Epithelial cell of proximal tubule (primary cell): Measurements from ENCODE around the gene OR4E1. TPM values are rescaled to one million over a fixed set of nuclear protein-coding genes. Genes with fewer than 3 reads are reported as not detected.
"Not testable (repeated sequence)": the region's sequence is repeated elsewhere in the genome, so short reads cannot be mapped to it uniquely, and the experiment has no call there.

Experiments used
- DNase-seq: peaks from one replicate; pipeline ENCODE4 v3.0.0-alpha.2; 2011; ENCODE audit warnings: low read depth
- H3K4me3 ChIP-seq: 2 replicates; pipeline ENCODE4 v1.5.1; 2011; ENCODE audit warnings: low read depth, mild to moderate bottlenecking, low read length
- CTCF ChIP-seq: conservative IDR thresholded peaks from 2 replicates; pipeline ENCODE4 v1.5.1; 2012; ENCODE audit warnings: low read depth, mild to moderate bottlenecking, low read length
- total RNA-seq: library from RNA; depleted of rRNA; stranded (reverse); fragments of >200 nt; gene quantifications from 2 replicates; pipeline ENCODE4 v1.2.3, GENCODE V29; 2015

The OR4E1 gene
- total RNA-seq, 1 donor from 2014 or later = not detected

GRCh38 chr14:21703357-21704326 lies 30.0 kb upstream of the OR4E1 start:
- H3K4me3 ChIP-seq = no peak overlapping the region
- no peak for DNase-seq
- no peak for TF ChIP-seq CTCF

DNA sequence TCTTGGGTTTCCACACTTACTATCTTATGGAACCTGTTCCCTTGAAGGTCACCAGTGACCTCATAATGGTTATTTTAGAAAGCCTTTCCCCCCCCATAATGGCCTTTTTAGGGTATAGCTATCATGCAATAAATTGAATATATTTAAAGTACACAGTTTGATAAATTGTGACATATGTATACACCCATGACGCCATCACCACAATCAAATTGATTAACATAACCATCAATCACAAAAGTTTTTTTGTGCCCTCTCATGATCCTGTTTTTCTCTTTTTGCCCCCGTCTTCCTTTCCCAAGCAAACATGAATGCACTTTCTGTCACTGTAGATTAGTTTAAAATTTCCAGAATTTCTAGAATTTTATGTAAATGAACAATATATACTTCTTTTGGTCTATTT lies 28.7 kb upstream of the OR4E1 start:
- no peak for DNase-seq
- no peak overlapping the region for H3K4me3 ChIP-seq
- TF ChIP-seq CTCF = no peak

DNA sequence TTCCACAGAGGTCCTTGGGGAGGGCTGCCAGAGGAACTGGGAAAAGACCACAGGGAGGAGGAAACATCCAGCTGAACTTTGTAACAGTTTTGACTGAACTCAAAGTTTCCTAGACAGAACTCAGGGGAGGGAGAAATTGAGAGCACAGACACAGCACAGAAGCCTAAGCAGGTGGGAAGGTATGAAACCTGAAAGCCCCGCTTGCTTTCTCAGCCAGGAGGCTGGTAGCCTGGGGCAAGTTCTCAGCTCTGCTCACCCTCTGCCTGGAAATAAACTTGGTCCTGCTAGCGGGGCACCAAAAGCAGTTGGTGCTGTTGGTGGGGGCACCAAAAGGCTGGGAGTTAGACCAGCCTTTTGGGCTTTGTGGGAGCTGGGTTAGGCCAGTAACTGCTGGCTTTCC lies 25.9 kb upstream of the OR4E1 start:
- DNase-seq = no peak
- H3K4me3 ChIP-seq = no peak overlapping the region
- no peak for TF ChIP-seq CTCF

GRCh38 chr14:21698538-21698937 lies 24.9 kb upstream of the OR4E1 start:
- H3K4me3 ChIP-seq, DNase-seq: not testable (repeated sequence)

DNA sequence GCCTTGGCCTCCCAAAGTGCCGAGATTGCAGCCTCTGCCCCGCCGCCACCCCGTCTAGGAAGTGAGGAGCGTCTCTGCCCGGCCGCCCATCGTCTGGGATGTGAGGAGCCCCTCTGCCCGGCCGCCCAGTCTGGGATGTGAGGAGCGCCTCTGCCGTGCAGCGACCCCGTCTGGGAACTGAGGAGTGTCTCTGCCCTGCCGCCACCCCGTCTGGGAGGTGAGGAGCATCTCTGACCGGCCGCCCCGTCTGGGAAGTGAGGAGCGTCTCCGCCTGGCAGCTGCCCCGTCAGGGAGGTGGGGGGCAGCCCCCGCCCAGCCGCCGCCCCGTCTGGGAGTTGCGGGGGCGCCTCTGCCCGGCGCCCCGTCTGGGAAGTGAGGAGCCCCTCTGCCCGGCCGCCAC lies 24.0 kb upstream of the OR4E1 start:
- DNase-seq, H3K4me3 ChIP-seq: not testable (repeated sequence)

GRCh38 chr14:21694425-21694824 lies 20.8 kb upstream of the OR4E1 start:
- DNase-seq = no peak
- no peak for TF ChIP-seq CTCF
- no peak overlapping the region for H3K4me3 ChIP-seq

GRCh38 chr14:21686468-21686867 lies 12.8 kb upstream of the OR4E1 start:
- H3K4me3 ChIP-seq = no peak overlapping the region
- no peak for TF ChIP-seq CTCF
- DNase-seq = no peak

- no peak for DNase-seq
- no peak for TF ChIP-seq CTCF
- no peak overlapping the region for H3K4me3 ChIP-seq
These were observed 6.5 kb upstream of the OR4E1 start for GRCh38 chr14:21680072-21680471.
